Vagina (tissue), 2 donors: ENCODE data around the gene ALX3. TPM values are rescaled to one million over a fixed set of nuclear protein-coding genes. Genes with fewer than 3 reads are reported as not detected.
A peak's percentile ranks its signal among the peaks of the same experiment; 100 is the strongest.

Experiments
- DNase-seq, 2 donors: peaks; one replicate each; pipeline ENCODE4 v3.0.0-alpha.2; 2017; ENCODE audit errors: extremely low spot score in 2 of 2
- H3K27ac ChIP-seq: fragments of 200-600 bp; sonication (generic); one replicate; pipeline ENCODE4 v1.5.1; 2019
- H3K27me3 ChIP-seq: fragments of 200-600 bp; sonication (generic); one replicate; pipeline ENCODE4 v1.5.1; 2019
- H3K36me3 ChIP-seq, 2 donors: fragments of 200-600 bp; sonication (generic); one replicate each; pipeline ENCODE4 v1.5.1; 2017 to 2019
- H3K4me1 ChIP-seq: fragments of 200-600 bp; sonication (generic); one replicate; pipeline ENCODE4 v1.5.1; 2019
- H3K4me3 ChIP-seq, 2 donors: fragments of 200-600 bp; sonication (generic); 1 replicate in 1 of 2; 2 replicates in 1 of 2; pipeline ENCODE4 v1.5.1; 2016 to 2019
- H3K9me3 ChIP-seq: fragments of 200-600 bp; sonication (generic); one replicate; pipeline ENCODE4 v1.5.1; 2019
- CTCF ChIP-seq, 3 experiments: fragments of 450-650 bp in 2 of 3; fragments of 200-600 bp in 1 of 3; sonication (generic) in 1 of 3; IDR thresholded peaks; one replicate each; pipeline ENCODE4 v1.5.1; 2017 to 2019; ENCODE audit warnings: antibody characterized with exemption in 3 of 3, mild to moderate bottlenecking in 2 of 3, moderate library complexity in 2 of 3
- POLR2A ChIP-seq, 2 donors: fragments of 450-650 bp; IDR thresholded peaks; one replicate each; pipeline ENCODE4 v1.6.1; 2017; ENCODE audit warnings: antibody characterized with exemption in 2 of 2, mild to moderate bottlenecking in 2 of 2, moderate library complexity in 2 of 2
- POLR2AphosphoS5 ChIP-seq, 2 donors: sonication (generic); formaldehyde crosslinking; IDR thresholded peaks; one replicate each; pipeline ENCODE4 v1.9.0; 2017; ENCODE audit warnings: antibody characterized with exemption in 2 of 2, mild to moderate bottlenecking in 2 of 2, low read depth in 1 of 2; ENCODE audit not compliant: insufficient read depth in 1 of 2
- intact Hi-C: fragments of 100-400 bp; cut with DNase I; formaldehyde crosslinking; loops from one replicate; pipeline ENCODE4 v1.15.1; 2023
- total RNA-seq: library from RNA; depleted of rRNA; stranded (reverse); fragments of >200 nt; gene quantifications from one replicate; pipeline ENCODE4 v1.2.3, GENCODE V29; 2016

ALX3 gene
- total RNA-seq, 1 donor from 2014 or later = not detected

GRCh38 chr1:110106013-110106941 lies 35.8 kb upstream of the ALX3 start:
- Histone ChIP-seq H3K4me3 (no peak overlapping the region), H3K36me3 (no peaks in the 10 kb centered on the region), H3K4me1 (no peaks in the 10 kb centered on the region), H3K27ac (no peak overlapping the region), H3K27me3 (no peaks in the 10 kb centered on the region), H3K9me3 (no peaks in the 10 kb centered on the region)
- intact Hi-C loops = loop anchor here (5.0 kb wide), 1 partner anchor 54 kb away; no protein-coding TSS in a partner anchor
- TF ChIP-seq CTCF (IDR thresholded peaks at IDR 0.05) (peak; percentile 51 to 76 (median 62)), POLR2AphosphoS5 (IDR thresholded peaks at IDR 0.05; ENCODE audit: insufficient read depth in 1 of 2, low read depth in 1 of 2) (no peak), POLR2A (IDR thresholded peaks at IDR 0.05) (no peak)
- DNase-seq = no peak

- H3K36me3 ChIP-seq = no peaks in the 10 kb centered on the region
- no peak overlapping the region for H3K27ac ChIP-seq
- no peaks in the 10 kb centered on the region for H3K9me3 ChIP-seq
- DNase-seq = no peak
- no peak for TF ChIP-seq CTCF (IDR thresholded peaks at IDR 0.05)
- TF ChIP-seq POLR2AphosphoS5 (IDR thresholded peaks at IDR 0.05; ENCODE audit: insufficient read depth in 1 of 2, low read depth in 1 of 2) = no peak
- TF ChIP-seq POLR2A (IDR thresholded peaks at IDR 0.05) = no peak
- no peak overlapping the region for H3K4me3 ChIP-seq
- H3K27me3 ChIP-seq = no peaks in the 10 kb centered on the region
- intact Hi-C loops = no loop called here
- H3K4me1 ChIP-seq = no peaks in the 10 kb centered on the region
Measured at GRCh38 chr1:110102081-110102480, 31.6 kb upstream of the ALX3 start.

DNA sequence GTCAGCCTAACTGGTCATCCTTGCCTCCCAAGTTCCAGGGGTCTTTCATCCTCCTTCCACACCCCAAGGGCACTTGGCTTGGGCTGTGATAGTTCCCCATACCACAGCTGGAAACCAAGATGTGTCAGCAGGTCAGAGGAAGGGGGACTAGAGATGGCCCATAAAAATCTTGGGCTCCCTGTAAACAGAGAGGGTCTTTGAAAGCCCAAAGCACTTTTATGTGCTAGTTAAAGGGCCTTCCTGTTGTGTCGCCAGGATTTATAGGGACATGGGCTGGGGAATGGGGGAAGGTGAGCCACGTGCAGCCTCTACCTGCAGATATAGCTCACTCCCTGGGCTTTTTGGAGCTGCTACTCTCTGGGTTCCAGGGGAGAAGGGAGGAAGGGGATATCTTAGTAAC lies 29.9 kb upstream of the ALX3 start:
- no peaks in the 10 kb centered on the region for H3K36me3 ChIP-seq
- DNase-seq = no peak
- TF ChIP-seq POLR2A (IDR thresholded peaks at IDR 0.05) (no peak), POLR2AphosphoS5 (IDR thresholded peaks at IDR 0.05; ENCODE audit: insufficient read depth in 1 of 2, low read depth in 1 of 2) (no peak), CTCF (IDR thresholded peaks at IDR 0.05) (no peak)
- H3K9me3 ChIP-seq = no peaks in the 10 kb centered on the region
- intact Hi-C loops = no loop called here
- no peak overlapping the region for H3K27ac ChIP-seq
- no peak overlapping the region for H3K4me3 ChIP-seq
- H3K27me3 ChIP-seq = no peaks in the 10 kb centered on the region
- no peaks in the 10 kb centered on the region for H3K4me1 ChIP-seq

DNA sequence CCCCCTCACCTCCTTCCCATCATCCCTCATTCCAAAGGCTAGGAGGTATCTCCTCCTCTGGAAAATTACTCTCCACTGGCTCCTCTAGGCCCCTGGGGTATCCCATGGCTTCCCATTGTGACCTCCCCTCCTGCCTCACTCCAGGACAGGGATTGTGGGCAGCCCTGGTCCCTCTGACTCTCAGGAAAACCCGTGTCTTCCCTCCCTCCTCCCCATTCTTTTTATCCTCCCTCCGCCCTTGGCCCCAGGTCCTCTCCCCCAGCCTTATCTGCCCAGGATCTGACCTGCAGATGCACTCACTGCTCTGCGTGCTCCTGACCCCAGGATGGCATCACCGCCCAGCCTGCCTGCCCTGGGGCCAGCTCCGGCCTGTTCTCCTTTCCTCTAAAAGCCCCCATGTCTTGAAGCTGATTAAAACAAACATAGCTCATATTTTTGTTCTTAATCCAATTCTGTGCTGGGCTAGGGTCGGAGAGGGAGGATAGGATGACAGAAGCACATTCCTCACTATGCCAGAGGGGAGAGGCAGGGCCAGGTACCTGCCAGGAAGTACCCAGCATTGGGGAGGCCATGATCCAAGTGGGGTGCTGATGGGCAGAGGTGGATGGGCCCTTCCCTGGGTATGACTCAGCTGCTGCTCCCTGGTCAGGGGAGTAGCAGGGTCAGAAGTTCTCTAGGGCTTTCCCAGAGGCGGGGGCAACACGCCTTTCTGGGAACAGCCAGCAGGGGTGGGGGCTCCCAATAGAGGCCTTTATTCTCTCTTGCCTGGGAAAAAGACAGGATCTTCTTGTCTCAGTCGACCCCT lies 28.0 kb upstream of the ALX3 start:
- intact Hi-C loops = no loop called here
- DNase-seq = no peak
- no peak overlapping the region for H3K27ac ChIP-seq

More for the DNA sequence above, 28.0 kb upstream of the ALX3 start:
- H3K36me3 ChIP-seq = no peaks in the 10 kb centered on the region
- no peaks in the 10 kb centered on the region for H3K4me1 ChIP-seq
- no peak overlapping the region for H3K4me3 ChIP-seq
- no peaks in the 10 kb centered on the region for H3K27me3 ChIP-seq
- H3K9me3 ChIP-seq = no peaks in the 10 kb centered on the region
- TF ChIP-seq CTCF (IDR thresholded peaks at IDR 0.05) (no peak), POLR2A (IDR thresholded peaks at IDR 0.05) (no peak), POLR2AphosphoS5 (IDR thresholded peaks at IDR 0.05; ENCODE audit: insufficient read depth in 1 of 2, low read depth in 1 of 2) (no peak)
